Fibroblast of lung (primary cell): ENCODE data around the gene SGPL1. TPM values are rescaled to one million over a fixed set of nuclear protein-coding genes. Genes with fewer than 3 reads are reported as not detected.

ENCODE experiments used
- DNase-seq, 2 donors: peaks; one replicate each; pipeline versions ENCODE4 v3.0.0 to v3.0.0-alpha.2; 2010; ENCODE audit warnings: low read depth in 2 of 2
- H2AFZ ChIP-seq: 2 replicates; pipeline ENCODE4 v1.5.1; 2012; ENCODE audit warnings: low read length, control low read depth, inconsistent platforms
- H3K27ac ChIP-seq: 2 replicates; pipeline ENCODE4 v1.5.1; 2011; ENCODE audit warnings: low read length, control low read depth; ENCODE audit not compliant: insufficient read depth
- H3K27me3 ChIP-seq: 2 replicates; pipeline ENCODE4 v1.5.1; 2011; ENCODE audit warnings: mild to moderate bottlenecking, low read length; ENCODE audit not compliant: control insufficient read depth, insufficient read depth
- H3K36me3 ChIP-seq: 2 replicates; pipeline ENCODE4 v1.5.1; 2011; ENCODE audit warnings: low read length; ENCODE audit not compliant: control insufficient read depth, insufficient read depth
- H3K4me1 ChIP-seq: 2 replicates; pipeline ENCODE4 v1.5.1; 2011; ENCODE audit warnings: low read length; ENCODE audit not compliant: control insufficient read depth, insufficient read depth; ENCODE audit errors: extremely low read depth
- H3K4me2 ChIP-seq: 2 replicates; pipeline ENCODE4 v1.5.1; 2011; ENCODE audit warnings: low read length, control low read depth; ENCODE audit not compliant: insufficient read depth; ENCODE audit errors: extremely low read depth
- H3K4me3 ChIP-seq, 4 experiments: fragments of 200-600 bp in 1 of 4; sonication (generic) in 1 of 4; replicated peaks in 1 of 4; 2 replicates each; pipeline ENCODE4 v1.5.1; 2011 to 2016; ENCODE audit warnings: low read length in 4 of 4, low read depth in 3 of 4, mild to moderate bottlenecking in 3 of 4, control low read depth in 2 of 4, inconsistent platforms in 1 of 4, mixed read lengths in 1 of 4; ENCODE audit not compliant: insufficient read depth in 1 of 4; ENCODE audit errors: control extremely low read depth in 1 of 4
- H3K79me2 ChIP-seq: 2 replicates; pipeline ENCODE4 v1.5.1; 2012; ENCODE audit warnings: mild to moderate bottlenecking, low read length, inconsistent platforms; ENCODE audit not compliant: control insufficient read depth, insufficient read depth
- H3K9ac ChIP-seq: 2 replicates; pipeline ENCODE4 v1.5.1; 2011; ENCODE audit warnings: mild to moderate bottlenecking, low read length, control low read depth; ENCODE audit not compliant: insufficient read depth
- H3K9me3 ChIP-seq: 2 replicates; pipeline ENCODE4 v1.5.1; 2012; ENCODE audit warnings: low read depth, low read length; ENCODE audit not compliant: control insufficient read depth, insufficient read depth
- H4K20me1 ChIP-seq: 2 replicates; pipeline ENCODE4 v1.5.1; 2011; ENCODE audit warnings: low read length; ENCODE audit not compliant: control insufficient read depth, insufficient read depth; ENCODE audit errors: extremely low read depth
- CTCF ChIP-seq, 2 donors: IDR thresholded peaks in 1 of 2; conservative IDR thresholded peaks in 1 of 2; 1 replicate in 1 of 2; 2 replicates in 1 of 2; pipeline ENCODE4 v1.5.1; 2011 to 2012; ENCODE audit warnings: low read length in 2 of 2, control low read depth in 1 of 2, inconsistent platforms in 1 of 2, low read depth in 1 of 2, mild to moderate bottlenecking in 1 of 2
- EZH2 ChIP-seq: IDR thresholded peaks from 2 replicates; pipeline ENCODE4 v1.5.1; 2012; ENCODE audit warnings: low read length, control low read depth, mild to moderate bottlenecking; ENCODE audit errors: missing control alignments
- polyA plus RNA-seq, 2 donors: library from polyadenylated mRNA; depleted of rRNA in 1 of 2; stranded (reverse) in 1 of 2; unstranded in 1 of 2; fragments of >200 nt; gene quantifications; 2 replicates each; pipeline ENCODE4 v1.2.1, GENCODE V29; 2011 to 2012; ENCODE audit warnings: missing spikeins in 1 of 2
- total RNA-seq: library from RNA; depleted of rRNA; stranded (reverse); fragments of >200 nt; gene quantifications from 2 replicates; pipeline ENCODE4 v1.2.1, GENCODE V29; 2014

The SGPL1 gene
- total and polyA plus RNA-seq, 2 donors (not counting 1 experiment from before 2014, with no cell fraction given), result 21.2 to 40.3 TPM

- Histone ChIP-seq H4K20me1 (no peaks in the 10 kb centered on the region), H3K4me2 (peak within 1 kb of the TSS; percentile 85), H2AFZ (peak within 1 kb of the TSS; percentile 82), H3K27ac (peak within 1 kb of the TSS; percentile 16), H3K9ac (peak within 1 kb of the TSS; percentile 61), H3K4me3 (peak within 1 kb of the TSS; percentile 59 to 73 (median 66)), H3K4me1 (peaks cover 5% of the 10 kb centered on the region), H3K27me3 (no peaks in the 10 kb centered on the region), H3K36me3 (peaks cover 2% of the 10 kb centered on the region), H3K9me3 (no peaks in the 10 kb centered on the region), H3K79me2 (no peaks in the 10 kb centered on the region)
- TF ChIP-seq CTCF (conservative IDR thresholded peaks at IDR 0.05 in 1 of 2, IDR thresholded peaks at IDR 0.05 in 1 of 2; ENCODE audit: low read depth in 1 of 2, low read length in 2 of 2) (no peak), EZH2 (no peak)
- DNase-seq, result peak; percentile 66 to 75
These were observed 72.4 kb downstream of the SGPL1 start, which contains the start of gene PCBD1 for GRCh38 chr10:70887804-70888800. Gene PCBD1 (minus strand): TSS chr10:70888565. CDS start chr10:70888533, 32 bp downstream.

- Histone ChIP-seq H4K20me1 (no peaks in the 10 kb centered on the region), H3K9me3 (no peaks in the 10 kb centered on the region), H3K9ac (no peak overlapping the region), H3K27ac (no peak overlapping the region), H3K27me3 (no peaks in the 10 kb centered on the region), H3K79me2 (no peaks in the 10 kb centered on the region), H3K4me3 (no peak overlapping the region), H3K4me1 (peaks cover 5% of the 10 kb centered on the region), H3K36me3 (no peaks in the 10 kb centered on the region), H3K4me2 (no peak overlapping the region), H2AFZ (no peak overlapping the region)
- TF ChIP-seq EZH2 (no peak), CTCF (conservative IDR thresholded peaks at IDR 0.05 in 1 of 2, IDR thresholded peaks at IDR 0.05 in 1 of 2; ENCODE audit: low read depth in 1 of 2, low read length in 2 of 2) (no peak)
- peak in 1 of 2 donors; percentile 14 for DNase-seq
These were observed 73.5 kb downstream of the SGPL1 start for GRCh38 chr10:70889291-70889690.

- Histone ChIP-seq H3K79me2 (no peaks in the 10 kb centered on the region), H3K36me3 (no peaks in the 10 kb centered on the region), H3K9me3 (no peaks in the 10 kb centered on the region), H2AFZ (no peak overlapping the region), H3K4me2 (no peak overlapping the region), H3K27me3 (no peaks in the 10 kb centered on the region), H3K9ac (no peak overlapping the region), H3K27ac (no peak overlapping the region), H3K4me3 (no peak overlapping the region), H4K20me1 (no peaks in the 10 kb centered on the region), H3K4me1 (peaks cover 5% of the 10 kb centered on the region)
- TF ChIP-seq EZH2 (no peak), CTCF (conservative IDR thresholded peaks at IDR 0.05 in 1 of 2, IDR thresholded peaks at IDR 0.05 in 1 of 2; ENCODE audit: low read depth in 1 of 2, low read length in 2 of 2) (no peak)
- DNase-seq, result no peak
These were observed 75.2 kb downstream of the SGPL1 start for GRCh38 chr10:70890917-70891431.
